ENCODE data around the gene APP. TPM values are rescaled to one million over a fixed set of nuclear protein-coding genes. Genes with fewer than 3 reads are reported as not detected.
"Not testable (repeated sequence)": the region's sequence is repeated elsewhere in the genome, so short reads cannot be mapped to it uniquely, and the experiment has no call there.

APP gene
- total RNA-seq, 2 experiments from 2014 or later, result 0.55 TPM; not detected in 1

- Histone ChIP-seq H3K79me2 (ENCODE audit: insufficient read depth, low read depth, low read length) (no peaks in the 10 kb centered on the region), H3K4me3 (ENCODE audit: low read depth, low read length, poor library complexity, severe bottlenecking) (no peak overlapping the region), H3K9me2 (ENCODE audit: insufficient read depth, low read length) (no peaks in the 10 kb centered on the region), H3K27ac (ENCODE audit: low read depth, low read length, poor library complexity, severe bottlenecking) (no peak overlapping the region), H3K4me1 (ENCODE audit: insufficient read depth, low read length, poor library complexity, severe bottlenecking) (no peaks in the 10 kb centered on the region), H2AFZ (ENCODE audit: low read length) (no peak overlapping the region), H4K20me1 (ENCODE audit: insufficient read depth, low read length) (no peaks in the 10 kb centered on the region), H3K36me3 (ENCODE audit: insufficient read depth, low read length) (no peaks in the 10 kb centered on the region), H3K9me3 (ENCODE audit: low read length) (no peaks in the 10 kb centered on the region), H3K4me2 (ENCODE audit: low read length) (no peak overlapping the region)
- ChIA-PET POLR2A (interaction anchor here (0.7 kb wide), 1 partner anchor 468 kb away, joined by 3 read pairs; no protein-coding TSS in a partner anchor), CTCF (ENCODE audit: unreplicated experiment) (no interaction called here)
- no peak for DNase-seq (ENCODE audit: low spot score)
- no TSS peak for BruUV-seq (replicated peaks)
- intact Hi-C loops (cut with micrococcal nuclease; ENCODE audit: unreplicated experiment), result no loop called here
- TF ChIP-seq CTCF (conservative IDR thresholded peaks at IDR 0.05; ENCODE audit: low read length) (no peak), EZH2phosphoT487 (IDR thresholded peaks at IDR 0.05; ENCODE audit: borderline replicate concordance, low read depth, low read length) (no peak)
Observed at GRCh38 chr21:26085882-26086281, 84.7 kb downstream of the APP start.

- H4K20me1 ChIP-seq (ENCODE audit: insufficient read depth, low read length), result no peaks in the 10 kb centered on the region
- ChIA-PET POLR2A (interaction anchor here (0.5 to 2.3 kb wide), 3 partner anchors 13 to 69 kb away, joined by 3 to 9 read pairs (median 3); no protein-coding TSS in a partner anchor), CTCF (ENCODE audit: unreplicated experiment) (no interaction called here)
- H3K9me2 ChIP-seq (ENCODE audit: insufficient read depth, low read length), result no peaks in the 10 kb centered on the region
- intact Hi-C loops (cut with micrococcal nuclease; ENCODE audit: unreplicated experiment), result no loop called here
- H3K4me1 ChIP-seq (ENCODE audit: insufficient read depth, low read length, poor library complexity, severe bottlenecking), result no peaks in the 10 kb centered on the region
- no peak overlapping the region for H3K4me3 ChIP-seq (ENCODE audit: low read depth, low read length, poor library complexity, severe bottlenecking)
- no peak overlapping the region for H2AFZ ChIP-seq (ENCODE audit: low read length)
- DNase-seq (ENCODE audit: low spot score), result no peak
- H3K4me2 ChIP-seq (ENCODE audit: low read length), result no peak overlapping the region
- no peaks in the 10 kb centered on the region for H3K36me3 ChIP-seq (ENCODE audit: insufficient read depth, low read length)
- no peaks in the 10 kb centered on the region for H3K79me2 ChIP-seq (ENCODE audit: insufficient read depth, low read depth, low read length)
- no TSS peak for BruUV-seq (replicated peaks)
- no peak for TF ChIP-seq EZH2phosphoT487 (IDR thresholded peaks at IDR 0.05; ENCODE audit: borderline replicate concordance, low read depth, low read length)
- no peak for TF ChIP-seq CTCF (conservative IDR thresholded peaks at IDR 0.05; ENCODE audit: low read length)
- no peaks in the 10 kb centered on the region for H3K9me3 ChIP-seq (ENCODE audit: low read length)
- H3K27ac ChIP-seq (ENCODE audit: low read depth, low read length, poor library complexity, severe bottlenecking), result no peak overlapping the region
Observed at GRCh38 chr21:26085127-26085526, 85.4 kb downstream of the APP start.

- H3K4me1 ChIP-seq (ENCODE audit: insufficient read depth, low read length, poor library complexity, severe bottlenecking), result no peaks in the 10 kb centered on the region
- H3K4me2 ChIP-seq (ENCODE audit: low read length), result no peak overlapping the region
- TF ChIP-seq CTCF (conservative IDR thresholded peaks at IDR 0.05; ENCODE audit: low read length) (no peak), EZH2phosphoT487 (IDR thresholded peaks at IDR 0.05; ENCODE audit: borderline replicate concordance, low read depth, low read length) (no peak)
- POLR2A ChIA-PET, result interaction anchor here (0.6 to 0.7 kb wide), 2 partner anchors 9 to 58 kb away, joined by 4 to 5 read pairs; no protein-coding TSS in a partner anchor
- no peak overlapping the region for H2AFZ ChIP-seq (ENCODE audit: low read length)
- DNase-seq (ENCODE audit: low spot score), result no peak
- no TSS peak for BruUV-seq (replicated peaks)
- no peak overlapping the region for H3K4me3 ChIP-seq (ENCODE audit: low read depth, low read length, poor library complexity, severe bottlenecking)
- H4K20me1 ChIP-seq (ENCODE audit: insufficient read depth, low read length), result no peaks in the 10 kb centered on the region
- no peaks in the 10 kb centered on the region for H3K9me3 ChIP-seq (ENCODE audit: low read length)
- intact Hi-C loops (cut with micrococcal nuclease; ENCODE audit: unreplicated experiment), result no loop called here
- no peak overlapping the region for H3K27ac ChIP-seq (ENCODE audit: low read depth, low read length, poor library complexity, severe bottlenecking)
- H3K9me2 ChIP-seq (ENCODE audit: insufficient read depth, low read length), result no peaks in the 10 kb centered on the region
- no peaks in the 10 kb centered on the region for H3K36me3 ChIP-seq (ENCODE audit: insufficient read depth, low read length)
- no peaks in the 10 kb centered on the region for H3K79me2 ChIP-seq (ENCODE audit: insufficient read depth, low read depth, low read length)
- CTCF ChIA-PET (ENCODE audit: unreplicated experiment), result no interaction called here
Observed at GRCh38 chr21:26082549-26082948, 88.0 kb downstream of the APP start.

- DNase-seq (ENCODE audit: low spot score); H3K4me1 ChIP-seq (ENCODE audit: insufficient read depth, low read length, poor library complexity, severe bottlenecking); H3K4me2 ChIP-seq (ENCODE audit: low read length); H3K9me3 ChIP-seq (ENCODE audit: low read length); BruUV-seq (replicated peaks); H3K79me2 ChIP-seq (ENCODE audit: insufficient read depth, low read depth, low read length); intact Hi-C loops (cut with micrococcal nuclease; ENCODE audit: unreplicated experiment); H3K27ac ChIP-seq (ENCODE audit: low read depth, low read length, poor library complexity, severe bottlenecking); H2AFZ ChIP-seq (ENCODE audit: low read length); H3K36me3 ChIP-seq (ENCODE audit: insufficient read depth, low read length); H3K9me2 ChIP-seq (ENCODE audit: insufficient read depth, low read length); CTCF ChIA-PET (ENCODE audit: unreplicated experiment); H4K20me1 ChIP-seq (ENCODE audit: insufficient read depth, low read length); H3K4me3 ChIP-seq (ENCODE audit: low read depth, low read length, poor library complexity, severe bottlenecking); POLR2A ChIA-PET: not testable (repeated sequence)
Observed at GRCh38 chr21:26081175-26081760, 89.3 kb downstream of the APP start.
